ENCODE results near the gene ITIH4.

DNA sequence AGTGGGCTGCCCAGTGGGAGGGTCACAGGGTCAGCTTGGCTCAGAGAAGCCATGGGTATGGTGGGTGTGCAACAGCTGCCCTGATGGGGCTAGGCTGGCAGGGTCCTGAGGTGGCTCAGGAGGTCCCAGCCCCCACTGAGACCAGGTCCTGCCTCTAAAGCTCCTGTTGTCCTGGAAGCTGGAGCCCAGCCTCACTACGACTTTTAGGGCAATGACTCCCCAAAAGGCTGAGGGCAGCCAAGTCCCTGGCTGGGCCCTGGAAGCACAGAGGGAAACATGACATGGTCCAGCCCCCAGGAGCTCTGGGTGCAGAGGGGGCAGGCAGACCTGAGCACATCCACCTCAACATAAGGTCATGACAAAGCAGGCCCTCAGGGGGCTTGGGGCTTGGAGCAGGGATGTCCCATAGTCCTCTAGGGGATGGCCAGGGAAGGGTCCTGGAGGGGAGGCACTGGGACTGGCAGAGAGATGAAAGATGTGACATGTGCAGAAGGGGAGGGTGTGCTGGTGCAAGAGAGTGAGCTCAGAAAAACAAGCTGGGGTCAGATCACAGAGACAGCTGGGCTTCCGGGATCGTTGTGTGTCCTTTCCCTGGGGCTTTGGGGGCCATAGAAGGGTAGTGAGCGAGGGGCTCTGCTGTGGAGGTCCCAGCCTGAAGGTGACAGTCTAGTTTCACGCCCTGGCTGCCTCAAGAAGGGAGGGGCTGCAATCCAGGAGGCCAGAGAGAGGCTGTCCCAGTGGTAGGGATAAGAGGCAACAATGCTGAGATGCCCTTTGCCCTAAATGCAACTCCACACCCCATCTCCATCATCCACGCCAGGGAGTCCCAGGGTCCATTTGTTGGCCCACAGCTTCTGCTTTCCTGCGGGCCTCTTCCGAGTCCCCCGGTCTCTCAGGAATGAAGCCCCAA, 36.5 kb downstream of the ITIH4 start:
- TF ChIP-seq POLR2A (IDR thresholded peaks at IDR 0.05): no peak
- TF ChIP-seq, protein P1, sequence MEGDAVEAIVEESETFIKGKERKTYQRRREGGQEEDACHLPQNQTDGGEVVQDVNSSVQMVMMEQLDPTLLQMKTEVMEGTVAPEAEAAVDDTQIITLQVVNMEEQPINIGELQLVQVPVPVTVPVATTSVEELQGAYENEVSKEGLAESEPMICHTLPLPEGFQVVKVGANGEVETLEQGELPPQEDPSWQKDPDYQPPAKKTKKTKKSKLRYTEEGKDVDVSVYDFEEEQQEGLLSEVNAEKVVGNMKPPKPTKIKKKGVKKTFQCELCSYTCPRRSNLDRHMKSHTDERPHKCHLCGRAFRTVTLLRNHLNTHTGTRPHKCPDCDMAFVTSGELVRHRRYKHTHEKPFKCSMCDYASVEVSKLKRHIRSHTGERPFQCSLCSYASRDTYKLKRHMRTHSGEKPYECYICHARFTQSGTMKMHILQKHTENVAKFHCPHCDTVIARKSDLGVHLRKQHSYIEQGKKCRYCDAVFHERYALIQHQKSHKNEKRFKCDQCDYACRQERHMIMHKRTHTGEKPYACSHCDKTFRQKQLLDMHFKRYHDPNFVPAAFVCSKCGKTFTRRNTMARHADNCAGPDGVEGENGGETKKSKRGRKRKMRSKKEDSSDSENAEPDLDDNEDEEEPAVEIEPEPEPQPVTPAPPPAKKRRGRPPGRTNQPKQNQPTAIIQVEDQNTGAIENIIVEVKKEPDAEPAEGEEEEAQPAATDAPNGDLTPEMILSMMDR (IDR thresholded peaks at IDR 0.05): no peak

Measured in breast epithelium (tissue), 3 donors.